ENCODE results near the gene LEMD1.
A peak's percentile ranks its signal among the peaks of the same experiment; 100 is the strongest.

The LEMD1 gene

GRCh38 chr1:205421798-205422197, at the start of gene LEMD1:
LEMD1 (minus strand) TSS chr1:205422056; CDS start chr1:205420536, 1,520 bp downstream.
- DNase-seq: no peak

GRCh38 chr1:205470131-205470530, 48.3 kb upstream of the LEMD1 start:
- DNase-seq: no peak

- DNase-seq: no peak
These were observed 44.9 kb upstream of the LEMD1 start for GRCh38 chr1:205466595-205467220.

DNA sequence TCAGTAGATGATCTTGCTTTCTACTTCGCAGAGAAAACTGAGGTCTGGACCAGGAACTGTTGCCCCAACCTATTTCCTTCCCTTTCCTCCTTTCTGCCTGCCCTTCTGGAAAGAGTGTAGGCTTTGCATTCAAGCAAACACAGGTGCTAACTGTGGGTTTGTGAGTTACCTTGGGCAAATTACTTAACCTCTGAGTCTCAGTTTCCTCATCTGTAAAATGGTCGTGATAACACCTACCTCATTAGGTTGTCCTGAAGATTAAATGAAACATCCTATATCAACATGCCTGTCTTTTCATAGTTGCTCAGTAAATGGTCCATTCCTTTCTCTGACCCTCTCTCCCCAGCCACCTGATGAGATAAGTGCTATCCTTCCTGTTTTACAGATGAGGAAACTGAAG, 43.5 kb upstream of the LEMD1 start:
- DNase-seq: no peak

- DNase-seq: peak; percentile 27
These were observed 37.1 kb upstream of the LEMD1 start for GRCh38 chr1:205458777-205459566.

GRCh38 chr1:205456868-205457745, 35.3 kb upstream of the LEMD1 start:
- peak; percentile 14 for DNase-seq

GRCh38 chr1:205456383-205456867, 34.6 kb upstream of the LEMD1 start:
- no peak for DNase-seq

GRCh38 chr1:205455581-205456382, 33.9 kb upstream of the LEMD1 start, which contains the start of gene BLACAT1:
BLACAT1 (minus strand) TSS chr1:205456045.
- no peak for DNase-seq

DNA sequence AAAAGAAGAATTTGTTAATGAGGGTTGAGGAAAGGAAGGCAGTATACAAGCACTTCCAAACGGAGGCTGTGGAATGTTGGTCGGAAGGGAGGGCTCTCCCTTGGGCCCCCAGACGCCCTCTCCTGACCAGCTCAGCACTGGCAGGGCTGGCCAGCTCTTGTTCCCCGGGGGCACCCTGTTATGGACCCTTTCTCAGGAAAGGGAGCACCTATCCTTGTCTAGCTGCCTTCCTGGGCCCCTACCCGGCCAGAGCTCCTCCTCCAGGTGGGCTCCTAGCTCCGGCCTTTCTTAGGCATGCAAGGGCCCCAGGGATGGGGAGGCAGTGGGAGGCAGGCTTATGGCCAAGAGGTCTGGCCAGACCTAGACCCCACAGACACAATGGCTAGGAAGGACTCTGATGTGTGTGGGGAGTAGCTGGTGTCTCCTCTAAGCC, 33.1 kb upstream of the LEMD1 start:
- no peak for DNase-seq

- no peak for DNase-seq
These were observed 31.6 kb upstream of the LEMD1 start for GRCh38 chr1:205453466-205453865.

DNA sequence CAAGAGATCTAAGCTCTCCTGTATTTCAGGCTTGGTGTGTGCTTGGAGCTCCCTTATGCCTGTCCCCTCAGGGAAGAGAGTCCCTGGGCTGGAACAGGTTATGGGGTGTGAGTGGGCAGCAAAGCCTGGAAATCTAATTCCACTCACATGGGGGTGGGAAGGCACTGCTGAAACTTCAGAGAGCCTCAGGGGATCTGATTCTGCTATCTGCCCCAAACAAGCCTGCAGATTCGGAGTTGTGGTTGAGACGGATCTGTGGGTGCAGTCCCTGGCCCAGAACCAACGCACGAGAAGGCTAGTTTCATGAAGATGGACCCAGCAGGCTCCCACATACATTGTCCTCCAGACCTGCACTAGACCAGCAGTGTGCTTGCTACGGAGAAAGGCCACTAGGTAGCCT, 31.1 kb upstream of the LEMD1 start:
- DNase-seq: no peak

GRCh38 chr1:205452364-205452763, 30.5 kb upstream of the LEMD1 start:
- DNase-seq: no peak

DNA sequence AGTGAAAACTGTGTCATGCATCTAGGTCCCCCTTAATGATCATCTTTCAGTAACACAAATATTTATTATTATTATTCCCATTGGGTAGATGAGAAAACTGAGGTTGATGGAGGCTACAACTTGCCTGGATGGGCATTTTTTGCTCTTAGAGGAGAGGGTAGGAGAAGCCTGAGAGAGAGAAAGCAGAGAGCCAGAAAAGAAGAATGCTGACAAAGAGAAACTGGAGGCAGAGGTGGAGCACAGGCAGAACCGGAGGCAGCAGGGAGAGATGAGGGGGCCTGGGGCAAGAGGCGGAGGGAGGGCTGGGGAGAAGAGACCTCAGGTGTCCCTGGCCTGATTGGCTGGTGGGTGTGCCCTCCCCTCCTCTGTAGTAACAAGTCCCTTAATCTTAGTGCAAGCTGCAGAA, 29.9 kb upstream of the LEMD1 start:
- DNase-seq: no peak

DNA sequence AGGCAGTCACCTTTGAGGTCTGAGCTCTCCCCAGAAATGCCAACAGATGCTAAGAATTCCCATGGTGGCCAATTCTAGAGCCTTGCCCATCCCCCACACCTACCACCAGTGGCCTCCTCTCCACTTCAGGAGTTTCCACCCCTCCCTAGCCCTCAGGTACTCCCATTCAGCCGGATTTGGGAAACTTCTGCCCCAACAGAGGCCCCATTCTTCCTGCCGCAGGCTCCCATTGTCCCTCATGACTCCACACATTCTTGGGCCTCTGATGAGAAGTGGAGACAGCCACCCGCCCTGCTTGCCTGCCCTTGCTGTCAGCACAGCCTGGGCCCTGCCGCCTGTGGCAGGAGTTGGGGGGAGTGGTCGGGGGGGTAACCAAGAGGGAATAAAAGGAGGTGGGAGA, 29.3 kb upstream of the LEMD1 start:
- no peak for DNase-seq

- no peak for DNase-seq
These were observed 28.6 kb upstream of the LEMD1 start for GRCh38 chr1:205450448-205450847.

DNA sequence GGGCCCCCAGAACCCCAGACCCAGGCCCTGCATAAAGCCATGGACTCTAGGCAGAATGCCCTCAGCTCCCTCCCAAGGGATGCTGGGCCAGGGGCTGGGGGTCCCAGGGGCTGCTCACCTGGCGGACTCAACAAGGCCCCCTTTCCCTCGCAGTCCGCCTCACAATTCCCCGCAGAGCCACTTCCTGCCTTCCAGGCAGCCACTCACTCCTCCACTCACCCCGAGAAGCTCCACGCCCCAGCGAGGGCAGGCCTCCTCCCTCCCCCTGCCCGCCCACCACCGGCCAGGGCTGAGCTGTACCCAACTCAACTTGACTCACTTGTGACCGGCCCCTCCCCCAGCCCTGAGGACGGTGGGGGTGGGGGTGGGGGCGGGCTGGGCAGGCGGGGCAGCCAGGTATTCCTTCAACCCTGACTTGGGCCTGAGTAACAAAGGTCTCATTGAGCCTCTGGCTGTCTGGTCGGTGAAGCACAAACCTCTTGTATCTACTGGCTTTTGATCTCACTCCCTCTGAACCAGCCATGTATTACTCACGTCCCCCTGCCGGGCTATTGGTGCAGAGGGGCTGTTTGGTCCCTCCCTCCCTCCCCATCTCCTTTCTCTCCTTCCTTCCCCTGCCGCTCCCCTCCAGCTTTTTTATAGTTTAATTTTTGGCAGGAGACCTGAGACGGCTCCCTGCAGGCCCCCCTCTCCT, 28.0 kb upstream of the LEMD1 start:
- DNase-seq: peak; percentile 15

DNA sequence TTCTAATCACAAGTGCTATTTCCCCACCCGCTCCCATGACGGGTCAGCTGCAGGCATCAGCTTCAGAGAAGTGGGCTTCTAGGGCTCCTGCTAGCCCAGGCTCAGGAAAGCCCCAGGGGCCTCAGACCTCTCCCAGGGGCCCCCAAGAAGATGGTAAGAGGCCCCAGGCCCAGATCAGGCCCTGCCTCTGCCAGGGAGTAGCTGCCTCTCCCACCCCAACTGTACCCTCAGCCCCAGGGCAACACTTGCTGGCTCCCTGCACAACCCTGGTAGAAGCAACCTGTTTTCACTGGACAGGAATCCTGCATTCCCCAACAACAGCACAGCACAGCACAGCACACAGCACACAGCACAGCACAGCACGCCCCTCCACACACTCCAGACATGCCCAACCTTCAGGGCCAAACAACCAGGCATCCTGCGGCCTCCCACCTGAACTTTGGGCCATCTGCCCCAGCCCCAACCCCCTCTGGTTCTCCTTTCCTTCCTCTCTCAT, 27.4 kb upstream of the LEMD1 start:
- DNase-seq: no peak

DNA sequence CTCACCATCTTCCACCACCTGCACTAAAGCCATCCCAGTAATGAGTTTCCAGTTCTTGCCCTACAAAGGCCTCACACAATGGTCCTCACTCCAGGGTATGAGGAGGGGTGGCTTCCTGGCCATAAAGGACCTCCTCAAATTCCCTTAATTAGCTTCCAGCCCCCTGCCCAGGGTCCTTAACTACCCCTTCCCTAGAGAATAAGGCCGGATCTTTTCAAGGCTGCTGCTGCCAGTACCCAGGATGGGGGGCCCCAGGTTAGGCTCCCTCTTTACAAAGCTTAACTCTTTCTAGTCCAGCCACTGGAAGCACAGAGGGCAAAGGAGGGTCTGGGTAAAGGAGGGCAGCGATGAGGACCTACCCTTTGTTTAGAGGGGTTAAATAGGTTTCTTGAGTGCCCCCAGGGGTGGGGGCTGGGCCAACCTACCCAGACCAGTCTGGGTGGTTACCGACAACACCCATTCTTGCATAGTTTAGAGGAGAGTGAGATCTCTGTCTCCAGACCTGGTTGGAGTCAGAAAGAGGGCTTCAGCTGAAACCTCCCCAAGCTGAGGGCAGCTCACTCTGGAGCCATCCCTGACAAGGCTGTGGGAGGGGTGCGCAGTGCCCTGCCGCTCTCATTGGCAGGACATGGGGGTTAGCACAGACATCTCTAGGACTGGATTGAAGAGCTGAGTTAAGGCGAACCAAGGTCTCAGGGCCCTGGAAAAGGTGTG, 26.8 kb upstream of the LEMD1 start:
- DNase-seq: no peak

DNA sequence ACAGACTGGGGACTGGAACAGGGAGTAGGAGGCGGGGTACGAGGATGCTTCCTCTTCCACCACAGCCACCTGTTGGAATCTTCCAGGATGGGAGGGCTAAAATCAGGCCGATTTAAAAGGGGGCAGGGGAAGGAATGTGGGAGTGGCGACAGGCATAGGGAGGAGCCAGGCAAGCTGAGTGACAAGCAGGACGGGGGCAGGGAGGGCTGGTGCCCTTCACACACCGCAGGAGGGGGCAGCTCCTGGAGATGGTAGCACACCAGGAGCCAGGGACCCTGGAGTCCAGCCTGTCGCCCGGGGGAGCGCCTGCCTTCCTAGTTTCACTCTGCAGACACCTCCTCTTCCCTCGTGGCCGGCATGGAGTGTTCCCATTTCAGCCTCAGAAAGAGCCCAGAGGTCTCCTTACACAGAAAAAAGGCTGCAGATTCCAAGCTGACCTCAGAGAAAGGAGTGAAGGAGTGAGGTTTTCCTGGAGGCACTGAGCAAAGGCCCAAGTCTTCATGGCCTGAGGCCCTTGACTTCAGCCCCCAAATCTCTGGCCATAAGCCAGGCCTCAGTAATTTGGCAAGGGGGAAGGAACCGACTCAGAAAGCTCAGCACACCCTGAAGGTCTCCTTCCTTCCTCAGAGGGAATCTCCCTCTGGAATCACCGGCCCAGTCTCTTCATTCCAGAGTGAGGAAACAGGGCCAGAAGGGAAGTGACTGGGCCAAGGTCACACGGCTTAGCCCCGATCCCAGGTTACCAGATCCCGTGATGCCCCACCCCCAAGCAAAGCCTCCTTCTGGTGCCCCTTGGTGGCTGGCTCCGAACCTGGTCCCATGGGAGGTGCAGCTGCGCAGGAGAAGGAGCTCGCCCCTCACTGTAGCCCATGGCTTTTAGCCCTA, 25.8 kb upstream of the LEMD1 start:
- no peak for DNase-seq

DNA sequence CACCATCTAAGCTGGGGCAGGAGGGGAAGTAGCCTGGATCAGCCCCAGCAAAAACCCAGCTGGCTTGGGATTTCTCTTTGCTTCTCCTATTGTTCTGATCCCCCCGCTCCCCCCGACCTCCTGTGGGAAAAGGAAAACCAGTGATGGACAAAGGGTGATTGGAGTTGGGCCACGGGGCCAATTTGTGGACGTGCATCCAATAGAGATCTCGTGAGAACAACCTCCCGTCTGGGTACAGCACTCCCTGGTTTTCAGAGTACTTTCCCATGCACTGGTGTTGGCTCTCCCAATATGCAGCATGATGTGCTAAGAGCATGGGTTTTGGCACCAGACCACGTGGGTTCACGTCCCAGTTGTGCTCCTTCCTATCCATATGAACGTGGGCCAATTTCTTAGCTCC, 25.0 kb upstream of the LEMD1 start:
- no peak for DNase-seq
